Measurements from ENCODE around the gene CRYBG1. TPM values are rescaled to one million over a fixed set of nuclear protein-coding genes. Genes with fewer than 3 reads are reported as not detected.
"Not testable (repeated sequence)": the region's sequence is repeated elsewhere in the genome, so short reads cannot be mapped to it uniquely, and the experiment has no call there.

Gene CRYBG1
- total RNA-seq, 1 experiment from 2014 or later, result not detected

DNA sequence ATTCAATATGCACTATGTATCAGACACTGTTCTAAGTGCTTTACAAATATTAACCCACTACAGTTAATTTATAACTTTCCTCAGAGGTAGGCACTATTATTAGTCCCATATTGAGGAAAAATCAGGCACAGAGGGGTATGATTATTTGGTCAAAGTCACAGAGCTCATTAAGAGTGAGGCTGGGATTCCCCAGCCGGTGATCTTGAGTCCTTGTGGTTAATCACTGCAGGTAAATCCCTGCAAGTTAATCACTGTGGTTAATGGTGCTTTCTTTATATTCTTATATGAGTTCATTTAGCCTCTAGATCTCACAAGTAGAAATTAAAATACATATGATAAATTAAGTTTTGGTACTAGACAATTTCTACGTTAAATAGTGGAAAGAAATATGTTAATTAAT lies 9.2 kb downstream of the CRYBG1 start:
- no peak for DNase-seq (ENCODE audit: low spot score)
- in situ Hi-C loops (cut with HindIII; ENCODE audit: low sequenced_read_pairs), result no loop called here

DNA sequence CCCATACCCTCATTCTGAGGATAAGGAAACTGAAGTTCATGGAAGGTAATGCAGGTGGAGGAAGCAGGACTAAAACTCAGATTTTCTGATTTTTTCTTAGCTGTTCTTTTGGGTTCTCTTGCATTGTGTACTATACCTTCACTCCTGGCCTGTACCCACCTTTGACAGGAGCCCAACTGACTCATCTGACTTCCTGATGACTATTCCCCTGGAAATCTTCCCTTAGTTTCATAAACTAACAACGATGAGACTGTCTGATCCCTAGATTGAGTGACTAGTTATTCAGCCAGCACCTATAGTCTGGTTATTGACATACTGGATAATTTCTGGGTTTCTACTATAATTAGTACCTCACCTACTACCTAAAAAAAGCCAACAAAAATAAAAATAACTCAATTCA lies 10.1 kb downstream of the CRYBG1 start:
- in situ Hi-C loops (cut with HindIII; ENCODE audit: low sequenced_read_pairs), result no loop called here
- no peak for DNase-seq (ENCODE audit: low spot score)

DNA sequence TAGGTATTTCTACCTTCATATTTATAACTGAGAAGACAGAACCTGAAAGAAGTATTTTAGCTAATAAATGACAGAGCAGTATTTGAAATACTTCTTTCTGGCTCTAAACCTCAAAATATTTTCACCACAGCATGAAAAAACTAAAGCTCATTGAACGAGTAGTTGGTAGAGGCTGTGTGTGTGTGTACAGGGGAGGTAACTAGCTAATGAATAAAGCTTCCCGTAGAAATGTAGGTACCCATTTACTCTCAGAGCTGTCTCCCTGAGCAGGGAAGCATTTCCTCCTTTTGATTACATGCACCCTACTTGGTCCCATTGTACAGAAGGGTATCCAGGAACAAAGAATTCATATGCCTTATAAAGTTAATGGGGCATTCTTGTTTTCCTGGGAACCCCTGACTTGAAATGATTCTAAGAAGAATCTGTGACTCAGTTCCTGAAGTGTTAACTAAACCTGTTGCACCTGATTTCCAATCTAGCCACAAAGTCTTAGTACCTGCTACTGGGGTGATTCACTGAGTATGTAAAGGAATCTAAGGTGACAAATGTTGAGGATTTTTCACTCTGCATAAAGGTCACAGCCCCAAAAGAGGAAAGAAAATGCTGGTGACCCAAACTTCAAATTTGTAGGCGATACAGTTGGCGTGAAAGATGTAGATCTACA lies 12.5 kb downstream of the CRYBG1 start:
- DNase-seq (ENCODE audit: low spot score), result no peak
- in situ Hi-C loops (cut with HindIII; ENCODE audit: low sequenced_read_pairs), result no loop called here

DNA sequence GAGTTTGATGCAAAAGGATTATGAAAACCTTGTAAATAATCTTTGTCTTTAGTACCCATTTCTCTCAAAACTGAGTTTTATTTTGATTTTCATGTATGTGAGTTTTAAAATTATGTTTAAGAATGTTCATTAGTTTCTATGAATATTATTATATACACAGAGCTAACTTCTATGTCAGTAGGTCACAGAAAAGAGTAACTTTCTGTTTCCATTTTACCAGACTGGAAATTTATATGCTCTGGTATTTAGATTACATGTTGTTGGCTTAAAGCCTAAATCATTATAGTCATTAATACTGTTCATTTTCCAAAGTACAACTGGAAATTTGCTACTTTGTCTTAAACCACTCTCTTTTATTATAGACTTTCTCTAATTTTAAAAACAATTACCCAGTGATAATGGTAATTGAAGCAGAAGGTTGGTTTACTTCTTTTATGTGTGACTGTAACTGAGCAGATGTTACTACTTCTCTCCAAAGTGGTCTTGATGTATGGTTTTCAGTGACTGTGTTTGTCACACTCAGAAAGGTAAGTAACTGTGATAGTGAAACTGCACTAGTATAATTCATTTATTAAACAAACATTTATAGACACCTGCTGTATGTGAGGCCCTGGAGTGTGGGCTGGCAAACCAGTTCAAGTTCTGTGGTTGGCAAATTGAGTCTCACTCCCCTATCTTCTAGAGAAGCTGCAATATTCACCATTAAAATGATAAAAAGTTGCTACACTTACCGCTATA lies 13.2 kb downstream of the CRYBG1 start:
- no peak for DNase-seq (ENCODE audit: low spot score)
- in situ Hi-C loops (cut with HindIII; ENCODE audit: low sequenced_read_pairs), result no loop called here

DNA sequence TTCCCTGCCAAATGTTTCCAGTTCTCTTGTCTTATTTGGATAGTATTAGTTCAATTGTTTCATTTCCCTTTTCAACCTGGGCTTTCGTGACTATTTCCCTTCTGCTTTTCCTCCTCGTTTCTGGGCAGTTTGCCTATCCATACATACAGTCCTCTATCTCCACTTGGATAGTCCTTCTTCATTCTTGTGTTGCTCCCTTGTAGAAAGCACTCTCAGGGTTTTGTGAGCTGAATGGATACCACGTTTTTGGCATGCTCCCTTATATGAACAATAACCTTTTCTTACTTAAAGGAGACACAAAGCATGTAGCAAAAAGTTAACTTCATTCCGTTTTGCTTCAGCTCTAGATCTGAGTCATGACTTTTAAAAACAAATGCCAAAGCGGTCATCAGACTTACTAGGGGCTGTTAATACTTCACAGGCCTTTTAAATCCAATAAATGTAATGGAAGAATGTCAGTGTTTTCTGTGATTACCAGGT lies 16.6 kb downstream of the CRYBG1 start:
- in situ Hi-C loops (cut with HindIII; ENCODE audit: low sequenced_read_pairs), result no loop called here
- DNase-seq (ENCODE audit: low spot score), result no peak

DNA sequence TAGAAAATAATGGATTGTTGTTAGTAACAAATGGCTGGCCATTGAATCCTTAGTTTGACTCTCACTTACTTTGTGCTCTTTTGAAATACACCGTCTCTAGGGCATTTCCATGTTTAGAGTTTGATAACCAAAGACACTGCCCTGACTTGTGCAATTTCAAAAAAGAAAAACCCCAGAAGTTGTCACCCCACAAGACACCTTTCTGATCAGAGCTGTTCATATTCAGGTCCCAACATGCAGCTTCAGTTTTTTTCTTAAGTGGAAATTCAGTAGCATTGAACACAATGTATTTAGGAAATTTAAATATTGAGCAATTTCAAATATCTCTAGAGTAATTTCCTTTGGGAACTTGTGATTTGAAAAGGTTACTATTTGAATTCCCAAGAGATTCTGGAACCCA lies 19.4 kb downstream of the CRYBG1 start:
- no peak for DNase-seq (ENCODE audit: low spot score)
- in situ Hi-C loops (cut with HindIII; ENCODE audit: low sequenced_read_pairs), result no loop called here

DNA sequence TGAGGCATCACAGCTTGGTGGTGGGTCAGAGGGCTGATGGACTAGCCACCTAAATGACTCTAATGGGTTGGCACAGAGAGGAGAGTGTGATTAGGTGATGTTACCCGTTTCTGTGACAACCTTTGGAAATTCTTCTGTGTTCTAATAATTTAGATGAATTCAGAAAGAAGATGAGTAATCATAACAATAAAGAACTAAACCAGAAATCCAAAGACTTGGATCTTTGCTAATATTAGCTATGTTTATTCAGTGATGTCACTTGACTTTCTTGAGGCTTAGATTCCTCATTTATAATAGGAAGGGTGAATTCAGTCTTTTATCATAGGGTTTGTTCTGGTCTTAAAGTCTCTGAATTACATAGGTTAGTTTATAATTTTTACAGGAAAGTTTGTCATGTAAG lies 19.9 kb downstream of the CRYBG1 start:
- in situ Hi-C loops (cut with HindIII; ENCODE audit: low sequenced_read_pairs), result no loop called here
- DNase-seq (ENCODE audit: low spot score), result no peak

DNA sequence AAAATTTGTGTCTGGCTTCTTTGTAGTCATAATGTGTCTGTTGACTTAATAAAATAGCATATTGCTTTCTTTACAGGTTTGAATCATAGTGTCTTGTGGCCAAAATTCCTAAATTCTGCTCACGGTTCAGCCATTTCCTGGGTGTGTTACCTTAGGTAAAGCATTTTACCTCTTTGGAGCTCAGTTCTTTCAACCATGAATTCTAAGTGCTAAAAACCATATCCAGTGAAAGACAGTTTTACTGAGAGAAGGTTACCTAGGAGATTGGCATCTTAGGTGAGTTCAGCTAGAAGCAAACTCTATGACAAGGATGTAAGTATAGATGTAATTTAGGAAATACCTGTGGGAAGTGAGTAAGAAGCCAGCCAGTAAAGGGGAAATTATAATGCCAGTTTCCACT lies 20.7 kb downstream of the CRYBG1 start:
- DNase-seq (ENCODE audit: low spot score), result no peak
- in situ Hi-C loops (cut with HindIII; ENCODE audit: low sequenced_read_pairs), result no loop called here

DNA sequence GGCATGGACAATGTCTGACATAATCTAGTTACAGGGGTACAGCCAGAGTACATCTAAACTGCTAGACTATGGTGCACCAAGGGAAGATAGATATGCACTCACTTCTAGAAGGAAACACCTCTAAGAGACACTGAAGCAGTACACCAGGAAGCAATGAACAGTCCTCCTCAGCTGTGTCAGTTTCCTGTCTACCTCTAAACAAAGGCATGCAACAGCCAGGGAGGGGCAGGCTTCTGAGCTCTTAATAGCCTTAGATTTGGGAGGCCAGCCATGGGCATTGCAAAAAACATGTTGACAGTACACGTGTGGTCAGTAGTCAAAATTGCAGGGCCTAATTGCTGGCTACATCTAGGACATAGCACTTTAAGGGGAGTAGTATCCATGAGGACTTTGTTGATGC lies 21.4 kb downstream of the CRYBG1 start:
- no peak for DNase-seq (ENCODE audit: low spot score)
- in situ Hi-C loops (cut with HindIII; ENCODE audit: low sequenced_read_pairs), result no loop called here

DNA sequence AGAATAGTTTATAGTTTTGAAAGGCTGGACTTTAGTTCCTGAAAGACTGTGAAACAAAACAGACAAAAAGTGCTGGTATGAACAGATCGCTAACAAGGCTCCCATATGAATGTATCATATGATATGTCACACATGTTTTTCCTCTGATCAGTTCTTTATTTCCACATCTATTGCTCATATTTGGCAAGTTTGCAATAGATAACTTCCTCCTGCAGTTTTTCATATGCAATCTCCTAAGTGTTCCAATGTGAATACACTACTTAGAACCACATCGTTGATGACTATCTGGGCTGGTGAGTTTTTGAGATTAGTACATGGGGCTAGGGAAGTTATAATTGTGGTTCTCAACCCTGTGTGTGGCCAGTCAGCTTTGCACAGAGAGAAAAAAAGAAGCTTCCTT lies 23.1 kb downstream of the CRYBG1 start:
- DNase-seq (ENCODE audit: low spot score), result no peak
- in situ Hi-C loops (cut with HindIII; ENCODE audit: low sequenced_read_pairs), result no loop called here

DNA sequence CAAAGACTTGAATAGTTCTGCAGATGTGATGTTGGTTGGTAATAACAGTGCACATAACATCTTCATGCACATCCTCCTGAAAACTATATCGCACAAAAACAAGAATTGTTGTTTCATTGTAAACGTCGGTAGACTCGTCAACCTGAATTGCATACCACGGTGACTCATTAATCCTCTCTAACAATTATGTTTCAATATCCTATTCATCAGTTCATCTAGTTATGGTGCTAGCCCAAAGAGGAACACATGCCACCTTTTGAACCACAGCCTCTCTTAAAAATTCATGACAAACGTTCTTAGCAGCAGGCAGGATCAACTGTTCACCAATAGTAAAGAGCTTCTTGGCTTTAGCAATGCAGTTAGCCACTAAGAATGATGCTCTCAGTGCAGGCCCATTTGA lies 25.0 kb downstream of the CRYBG1 start:
- in situ Hi-C loops (cut with HindIII; ENCODE audit: low sequenced_read_pairs), result no loop called here
- DNase-seq (ENCODE audit: low spot score), result no peak

DNA sequence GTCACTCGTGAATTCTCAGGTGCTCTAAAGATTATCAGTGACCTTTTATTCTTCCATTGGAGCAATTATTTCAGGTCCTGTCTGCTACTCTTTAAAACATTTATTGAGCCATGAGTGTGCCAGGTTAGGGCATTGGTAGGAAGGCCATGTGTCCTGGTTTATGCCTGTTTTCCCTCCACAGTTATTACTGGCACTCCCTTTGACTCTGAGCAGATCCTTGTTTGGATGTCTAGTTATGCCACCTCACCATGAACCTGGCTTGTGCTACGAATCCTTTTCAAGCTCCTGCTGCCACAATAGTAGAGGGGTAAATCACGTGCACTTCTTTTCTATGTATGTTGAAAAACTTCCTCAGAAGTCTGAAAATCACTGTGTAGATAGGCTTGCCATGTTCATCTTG lies 27.4 kb downstream of the CRYBG1 start:
- DNase-seq (ENCODE audit: low spot score), result no peak
- in situ Hi-C loops (cut with HindIII; ENCODE audit: low sequenced_read_pairs), result no loop called here

DNA sequence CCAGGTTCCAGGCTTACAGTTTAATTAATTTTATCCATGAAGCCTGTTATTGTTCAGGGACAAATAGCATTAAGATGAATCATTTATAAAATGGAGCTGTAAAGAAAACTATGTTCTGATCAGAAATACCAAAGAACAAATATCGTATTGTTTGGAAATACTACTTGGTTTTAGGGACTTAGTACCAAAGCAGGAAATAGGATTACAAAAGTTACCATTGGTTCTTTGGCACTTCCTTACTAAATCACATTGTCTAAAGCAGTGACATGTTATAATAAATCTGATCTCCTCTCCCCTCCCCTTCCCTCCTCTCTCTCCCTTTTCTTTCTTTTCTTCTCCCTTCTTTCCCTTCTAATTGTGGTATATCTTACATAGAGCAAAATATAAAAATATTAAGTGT lies 29.6 kb downstream of the CRYBG1 start:
- DNase-seq (ENCODE audit: low spot score), result no peak
- in situ Hi-C loops (cut with HindIII; ENCODE audit: low sequenced_read_pairs), result no loop called here

DNA sequence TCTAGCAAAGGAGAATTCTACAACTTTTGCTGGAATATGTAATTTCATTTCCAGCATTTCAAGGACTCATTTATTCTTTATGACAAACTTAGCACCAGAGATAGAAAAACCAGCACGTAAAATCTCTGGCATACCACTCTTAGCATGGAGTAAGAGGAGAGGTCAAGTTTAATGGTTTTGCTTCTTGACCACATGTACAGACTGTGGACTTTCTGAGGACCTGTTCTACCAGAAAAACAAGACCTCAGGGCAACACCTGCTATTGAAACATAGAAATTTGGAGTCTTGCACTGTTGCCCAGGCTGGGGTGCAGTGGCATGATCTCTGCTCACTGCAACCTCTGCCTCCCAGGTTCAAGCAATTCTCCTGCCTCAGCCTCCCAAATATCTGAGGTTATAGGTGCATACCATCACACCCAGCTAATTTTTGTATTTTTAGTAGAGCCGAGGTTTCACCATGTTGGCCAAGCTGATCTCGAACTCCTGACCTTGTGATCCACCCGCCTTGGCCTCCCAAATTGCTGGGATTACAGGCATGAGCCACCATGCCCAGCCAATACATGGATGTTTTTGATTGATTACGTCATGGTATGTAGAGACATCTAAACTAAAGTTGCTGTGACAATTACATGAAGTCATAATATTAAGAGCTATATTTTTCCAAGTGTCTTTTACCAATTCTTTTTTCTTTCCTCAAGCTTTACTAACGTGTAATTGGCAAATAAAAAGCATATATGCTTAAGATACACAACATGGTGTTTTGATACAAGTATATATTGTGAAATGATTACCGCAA lies 36.1 kb downstream of the CRYBG1 start:
- no peak for DNase-seq (ENCODE audit: low spot score)
- in situ Hi-C loops (cut with HindIII; ENCODE audit: low sequenced_read_pairs), result no loop called here

DNA sequence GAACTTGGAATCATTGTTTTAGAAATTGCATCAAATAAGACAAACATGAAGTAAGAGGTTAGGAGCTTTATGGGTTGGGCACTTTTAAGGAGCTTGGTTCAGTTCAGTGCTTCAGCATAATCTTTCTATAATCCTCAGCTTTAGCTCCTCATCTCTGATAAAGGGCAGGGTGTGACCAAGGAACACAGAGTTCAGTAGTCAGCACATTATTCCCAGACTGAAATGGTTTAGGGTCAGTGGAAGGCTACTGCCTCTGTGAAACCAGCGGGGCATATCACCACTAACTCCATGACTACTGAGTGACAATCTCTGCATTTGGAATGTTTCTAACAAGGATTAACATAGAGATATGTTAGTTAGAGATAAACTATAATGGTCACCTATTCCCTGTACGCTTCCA lies 36.9 kb downstream of the CRYBG1 start:
- in situ Hi-C loops (cut with HindIII; ENCODE audit: low sequenced_read_pairs), result no loop called here
- no peak for DNase-seq (ENCODE audit: low spot score)

DNA sequence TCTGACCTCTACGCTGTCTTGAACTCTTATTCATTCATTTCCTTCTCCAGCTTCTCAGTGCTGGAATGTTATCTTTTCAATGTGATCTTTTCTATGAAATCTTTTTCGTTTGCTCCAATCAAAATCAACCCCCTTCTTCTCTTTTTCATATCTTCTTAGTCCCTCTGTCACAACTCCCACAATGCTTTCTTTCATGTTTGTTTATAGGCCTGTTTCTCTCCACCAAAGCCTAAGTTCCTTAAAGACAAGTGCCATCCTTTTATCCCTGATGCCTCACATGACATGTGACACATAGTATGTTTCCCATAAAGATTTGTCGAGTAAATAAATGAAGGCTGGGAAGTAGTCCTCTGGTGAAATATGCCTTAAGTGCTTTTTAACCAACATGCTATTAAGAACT lies 38.1 kb downstream of the CRYBG1 start:
- no peak for DNase-seq (ENCODE audit: low spot score)
- in situ Hi-C loops (cut with HindIII; ENCODE audit: low sequenced_read_pairs), result no loop called here

DNA sequence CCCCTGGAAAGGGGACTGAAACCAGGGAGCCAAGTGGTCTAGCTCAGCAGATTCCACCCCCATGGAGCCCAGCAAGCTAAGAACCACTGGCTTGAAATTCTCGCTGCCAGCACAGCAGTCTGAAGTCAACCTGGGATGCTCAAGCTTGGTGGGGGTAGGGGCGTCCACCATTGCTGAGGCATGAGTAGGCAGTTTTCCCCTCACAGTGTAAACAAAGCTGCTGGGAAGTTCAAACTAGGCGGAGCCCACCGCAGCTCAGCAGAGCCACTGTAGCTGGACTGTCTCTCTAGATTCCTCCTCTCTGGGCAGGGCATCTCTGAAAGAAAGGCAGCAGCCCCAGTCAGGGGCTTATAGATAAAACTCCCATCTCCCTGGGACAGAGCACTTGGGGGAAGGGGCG lies 44.5 kb downstream of the CRYBG1 start:
- in situ Hi-C loops (cut with HindIII; ENCODE audit: low sequenced_read_pairs); DNase-seq (ENCODE audit: low spot score): not testable (repeated sequence)

DNA sequence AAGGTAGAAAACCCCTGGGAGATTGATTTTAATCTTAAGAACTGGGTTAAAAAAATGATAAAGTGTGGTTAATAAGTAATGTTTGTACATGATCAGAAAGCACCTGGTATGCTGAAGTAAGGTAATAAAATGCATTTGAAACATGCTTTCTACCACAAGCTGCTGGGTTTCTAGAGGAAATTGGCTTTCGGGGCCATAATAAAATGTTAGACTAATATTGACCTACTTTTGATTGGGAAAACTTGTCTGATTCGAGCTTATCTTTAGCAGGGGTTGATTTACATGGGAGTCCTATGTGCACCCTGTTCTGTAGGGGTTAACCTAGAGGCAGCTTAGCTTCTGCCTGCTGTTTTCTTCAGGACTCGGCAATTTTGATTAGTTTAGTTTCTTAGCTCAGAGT lies 50.5 kb downstream of the CRYBG1 start:
- no peak for DNase-seq (ENCODE audit: low spot score)
- in situ Hi-C loops (cut with HindIII; ENCODE audit: low sequenced_read_pairs), result no loop called here

DNA sequence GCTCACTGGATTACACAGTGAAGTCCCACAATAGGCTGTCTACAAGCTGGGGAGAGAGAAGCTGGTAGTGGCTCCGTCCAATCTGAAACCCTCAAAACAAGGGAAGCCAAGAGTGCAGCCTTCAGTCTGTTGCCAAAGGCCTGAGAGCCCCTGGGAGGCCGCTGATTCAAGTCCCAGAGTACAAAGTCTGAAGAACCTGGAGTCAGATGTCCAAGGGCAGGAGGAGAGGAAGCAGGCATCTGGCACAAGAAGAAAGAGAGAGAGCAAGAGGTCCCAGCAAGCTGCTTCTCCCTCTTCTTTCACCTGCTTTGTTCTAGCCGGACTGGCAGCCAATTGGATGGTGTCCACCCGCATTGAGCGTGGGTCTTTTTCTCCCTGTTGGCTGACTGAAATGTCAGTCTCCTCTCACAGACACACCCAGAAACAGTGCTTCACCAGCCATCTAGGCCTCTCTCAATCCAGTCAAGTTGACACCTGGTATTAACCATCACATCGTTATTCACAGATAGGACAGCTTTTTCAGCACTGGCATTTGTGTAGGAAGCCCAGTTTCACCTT lies 51.2 kb downstream of the CRYBG1 start:
- no peak for DNase-seq (ENCODE audit: low spot score)
- in situ Hi-C loops (cut with HindIII; ENCODE audit: low sequenced_read_pairs), result no loop called here

DNA sequence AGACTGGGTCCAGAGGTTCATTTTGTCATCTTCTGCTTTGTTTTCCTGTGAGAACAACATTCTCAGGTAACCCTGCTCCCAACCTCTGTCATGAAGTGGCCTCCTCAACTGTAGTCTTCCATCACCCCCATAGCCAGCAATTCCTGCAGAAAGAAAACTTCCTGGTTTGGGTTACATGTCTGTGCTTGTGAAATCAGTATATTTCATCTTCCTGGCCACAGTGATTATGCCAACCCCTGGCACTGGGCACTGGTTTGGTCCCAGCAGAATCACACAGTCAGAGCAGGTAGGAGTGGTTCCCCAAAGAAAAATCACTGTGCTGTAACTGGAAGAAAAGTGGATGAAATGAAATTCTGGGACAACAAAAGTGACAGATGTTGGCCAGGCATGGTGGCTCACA lies 52.5 kb downstream of the CRYBG1 start:
- no peak for DNase-seq (ENCODE audit: low spot score)
- in situ Hi-C loops (cut with HindIII; ENCODE audit: low sequenced_read_pairs), result no loop called here
